GM21529 (cell line): ENCODE data around the gene TAS2R50.
"Not testable (repeated sequence)": the region's sequence is repeated elsewhere in the genome, so short reads cannot be mapped to it uniquely, and the experiment has no call there.

ENCODE experiments used
- ATAC-seq: cut with Tn5 transposase; IDR thresholded peaks from one replicate; pipeline ENCODE4 v1.9.1; 2021; ENCODE audit not compliant: unreplicated experiment

Gene TAS2R50

GRCh38 chr12:10986812-10987211, at the start of gene TAS2R50:
Gene TAS2R50 (minus strand): TSS chr12:10986912. CDS start chr12:10986860, 52 bp downstream.
- no peak for ATAC-seq

- not testable (repeated sequence) for ATAC-seq
Observed at GRCh38 chr12:11033959-11034358, 47.2 kb upstream of the TAS2R50 start.

DNA sequence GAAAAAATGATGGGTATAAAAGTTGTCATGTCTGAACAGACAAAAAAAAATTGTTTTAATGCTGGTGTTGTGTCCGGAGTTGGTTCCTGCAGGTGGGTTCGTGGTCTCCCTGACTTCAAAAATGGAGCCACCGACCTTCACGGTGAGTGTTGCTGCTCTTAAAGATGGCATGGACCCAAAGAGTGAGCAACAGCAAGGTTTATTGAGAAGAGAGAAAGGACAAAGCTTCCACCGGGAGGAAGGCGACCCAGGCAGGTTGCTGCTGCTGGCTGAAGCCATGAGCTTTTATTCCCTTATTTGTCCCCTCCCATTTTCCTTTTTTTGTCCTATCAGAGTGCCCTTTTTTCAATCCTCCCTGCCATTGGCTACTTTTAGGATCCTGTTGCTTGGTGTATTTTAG, 44.6 kb upstream of the TAS2R50 start, which contains the start of gene TAS2R31:
TAS2R31 (minus strand) TSS at position 101 of the 400 bp plus-strand sequence; CDS start at position 29, 72 bp downstream.
- ATAC-seq, result no peak

GRCh38 chr12:11026118-11026517, 39.4 kb upstream of the TAS2R50 start:
- ATAC-seq, result no peak

- no peak for ATAC-seq
Observed at GRCh38 chr12:11023387-11023786, 36.7 kb upstream of the TAS2R50 start.

DNA sequence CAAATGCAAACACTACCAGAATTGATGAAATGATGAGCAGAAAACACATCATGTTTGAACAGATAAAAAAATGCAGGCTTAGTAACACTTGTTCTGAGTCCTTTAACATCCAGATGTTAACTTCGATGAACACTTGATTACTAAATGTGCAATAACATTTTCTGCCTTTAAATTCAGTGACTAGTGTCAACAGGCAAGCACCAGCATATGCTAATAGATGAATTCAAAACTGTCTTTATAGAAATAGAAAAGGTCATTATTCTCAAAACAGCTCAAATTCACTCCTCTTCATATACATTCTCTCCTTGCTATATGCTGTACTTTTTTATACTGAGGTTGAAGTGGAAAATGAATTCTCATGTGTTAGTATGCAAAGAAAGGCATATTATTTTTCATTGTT, 35.8 kb upstream of the TAS2R50 start, which contains the start of gene TAS2R19:
TAS2R19 (minus strand) TSS at position 101 of the 400 bp plus-strand sequence; CDS start at position 52, 49 bp downstream.
- no peak for ATAC-seq

GRCh38 chr12:11016937-11017336, 30.2 kb upstream of the TAS2R50 start:
- ATAC-seq, result no peak

DNA sequence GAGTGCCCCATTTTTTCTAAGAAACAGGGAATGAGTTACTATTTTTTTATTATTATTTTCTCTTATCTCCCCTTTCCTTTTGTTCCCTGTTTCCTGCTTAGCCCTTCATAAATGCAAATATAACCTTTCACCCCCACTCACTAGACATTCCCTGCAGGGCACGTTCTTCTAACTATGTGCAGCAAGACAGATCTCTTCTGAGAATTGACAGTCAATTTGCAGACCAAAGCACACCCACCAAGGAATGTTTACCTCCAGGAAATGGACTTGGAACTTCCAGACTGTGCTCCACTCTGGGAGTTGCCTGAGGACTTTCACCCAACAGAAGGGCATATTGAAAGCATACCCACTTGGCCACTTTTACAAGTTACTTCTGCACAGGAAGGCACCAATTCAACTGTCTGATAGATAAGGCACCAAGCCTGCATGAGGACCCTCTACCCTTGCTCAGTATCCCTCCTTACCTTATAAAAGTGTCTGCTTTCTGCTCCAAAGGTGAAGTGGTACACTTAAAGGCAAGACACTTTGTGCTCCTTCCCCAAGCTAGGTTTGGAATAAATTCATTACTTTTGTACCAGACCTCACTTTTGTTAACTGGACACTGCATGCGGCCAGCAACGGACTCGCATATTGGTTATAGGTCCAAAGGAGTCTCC, 29.2 kb upstream of the TAS2R50 start:
- no peak for ATAC-seq

DNA sequence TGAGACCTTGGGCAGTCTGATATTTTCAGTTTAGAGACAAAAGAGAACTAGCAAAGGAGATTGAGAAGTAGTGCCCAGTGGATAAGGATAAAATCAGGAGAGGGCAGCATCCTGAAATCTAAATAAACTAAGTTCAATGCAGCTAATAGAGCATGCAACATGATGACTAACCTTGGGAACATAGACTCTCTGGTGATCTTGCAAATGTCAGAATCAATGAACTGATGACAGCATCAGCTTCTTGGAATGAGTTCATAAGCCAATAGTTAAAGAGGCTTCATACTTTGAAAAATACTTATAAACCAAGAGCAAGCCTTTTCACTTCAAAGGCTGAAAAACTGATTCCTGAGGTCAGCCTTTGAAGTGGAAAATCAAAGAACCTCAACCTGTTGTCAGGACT, 27.5 kb upstream of the TAS2R50 start:
- ATAC-seq, result no peak

DNA sequence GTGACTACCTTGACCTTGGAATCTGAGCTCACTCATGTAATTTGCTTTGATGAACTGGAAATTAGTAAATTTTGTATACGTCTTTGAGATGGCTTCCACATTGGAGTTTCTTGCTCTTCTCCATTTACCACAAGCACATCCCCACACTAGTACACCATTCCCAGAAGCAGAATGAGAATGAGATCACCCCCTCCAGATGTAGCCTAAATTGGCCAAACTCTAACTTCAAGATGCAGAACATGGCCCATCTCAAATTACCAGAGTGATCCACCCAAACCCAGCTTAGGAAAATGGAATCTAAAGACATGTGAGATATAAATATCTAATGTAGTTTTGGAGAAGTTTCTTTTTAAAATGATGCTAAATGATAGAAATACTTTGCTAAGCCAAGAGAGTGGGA, 20.9 kb upstream of the TAS2R50 start:
- ATAC-seq, result no peak

DNA sequence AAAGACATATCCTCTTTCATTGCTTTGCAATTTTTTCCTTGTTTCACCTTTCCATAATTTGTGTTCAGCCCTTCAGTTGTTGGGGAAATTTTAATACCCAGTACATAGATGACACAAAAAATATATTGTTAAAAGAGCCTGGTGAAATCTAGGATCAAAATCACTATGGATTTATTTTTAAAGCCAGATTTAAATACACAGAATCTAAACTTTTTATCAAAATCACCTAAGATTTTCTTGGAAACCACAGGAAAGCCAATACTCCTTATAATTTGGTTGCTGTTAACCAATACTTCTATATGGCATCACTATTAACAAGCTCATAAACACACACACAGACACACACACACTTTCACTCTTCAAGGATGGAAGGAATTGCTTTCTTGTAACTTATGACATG, 11.5 kb upstream of the TAS2R50 start, which contains the start of gene TAS2R20:
TAS2R20 (minus strand) TSS at position 101 of the 400 bp plus-strand sequence. CDS start 429 bp downstream, outside the sequence.
- ATAC-seq, result no peak

GRCh38 chr12:10994307-10994706, 7.6 kb upstream of the TAS2R50 start:
- no peak for ATAC-seq

DNA sequence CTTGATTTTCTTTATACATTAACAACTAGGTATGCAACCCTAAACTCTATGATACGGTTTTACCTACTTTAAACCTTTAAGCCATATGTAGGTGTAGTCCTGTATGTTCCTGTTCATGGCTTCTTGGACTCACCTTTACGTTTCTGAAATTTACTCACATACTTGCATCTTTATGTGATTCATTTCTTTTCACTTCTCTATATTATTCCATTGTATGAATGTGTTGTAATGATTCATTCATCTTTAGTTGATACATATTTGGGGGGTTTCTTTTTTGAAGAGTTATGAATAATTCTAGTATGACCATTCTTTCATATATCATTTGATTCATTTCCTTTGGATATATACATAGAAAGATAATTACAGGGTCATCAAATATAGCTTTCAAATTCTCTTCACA, 2.4 kb upstream of the TAS2R50 start:
- no peak for ATAC-seq

- ATAC-seq, result no peak
Observed at GRCh38 chr12:10982244-10982643, 4.5 kb downstream of the TAS2R50 start.

- no peak for ATAC-seq
Observed at GRCh38 chr12:10974965-10975364, 11.7 kb downstream of the TAS2R50 start.

DNA sequence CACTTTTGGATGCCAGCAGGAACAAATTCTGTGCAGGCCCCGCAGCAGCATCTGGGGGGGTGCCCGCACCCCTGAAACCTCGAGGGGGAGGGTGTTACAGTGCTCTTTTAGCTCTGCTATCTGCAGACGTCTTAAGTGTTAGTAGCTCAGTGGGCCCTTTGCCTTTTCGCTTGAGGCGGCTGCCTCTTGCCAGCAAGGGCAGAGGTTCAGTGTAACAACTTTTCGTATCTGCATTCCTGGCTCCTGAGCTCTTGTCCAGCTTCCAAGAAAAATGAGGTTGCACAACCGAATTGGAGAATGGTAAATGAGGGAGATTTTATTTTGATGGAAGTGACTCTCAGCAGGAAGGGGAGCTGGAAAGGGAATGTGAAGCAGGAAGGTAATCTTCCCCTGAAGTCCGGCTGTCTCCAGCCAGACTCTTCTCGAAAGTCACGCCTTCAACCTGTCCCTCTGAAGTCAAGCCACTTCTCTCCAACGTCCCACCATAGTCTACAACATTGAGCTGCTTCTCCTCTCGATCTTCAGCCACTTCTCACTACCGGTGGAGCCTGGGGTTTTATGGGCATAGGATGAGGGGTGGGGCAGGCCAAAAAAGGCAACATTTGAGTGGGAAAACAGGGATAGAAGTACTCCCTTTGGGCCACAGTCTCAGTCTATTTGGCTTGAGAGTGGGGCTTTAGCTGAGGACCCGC, 17.8 kb downstream of the TAS2R50 start:
- ATAC-seq, result no peak

DNA sequence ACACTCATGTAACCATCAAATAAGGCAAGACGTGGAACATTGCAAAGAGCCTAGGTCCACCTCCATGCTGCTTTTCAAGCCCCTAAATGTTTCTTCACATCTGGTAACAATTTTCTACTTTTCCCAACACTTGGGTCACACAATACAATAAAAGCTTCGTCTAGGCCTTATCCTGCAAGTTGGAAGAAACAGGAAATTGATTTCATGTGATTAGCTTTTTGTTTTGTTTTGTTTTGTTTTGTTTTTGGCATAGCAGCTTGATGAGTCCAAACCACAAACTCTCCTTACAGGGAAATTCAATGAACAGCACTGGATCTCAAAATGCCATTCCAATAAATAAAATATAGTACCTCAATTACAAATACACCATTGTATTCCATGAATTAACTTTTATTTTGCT, 19.3 kb downstream of the TAS2R50 start:
- ATAC-seq, result no peak

DNA sequence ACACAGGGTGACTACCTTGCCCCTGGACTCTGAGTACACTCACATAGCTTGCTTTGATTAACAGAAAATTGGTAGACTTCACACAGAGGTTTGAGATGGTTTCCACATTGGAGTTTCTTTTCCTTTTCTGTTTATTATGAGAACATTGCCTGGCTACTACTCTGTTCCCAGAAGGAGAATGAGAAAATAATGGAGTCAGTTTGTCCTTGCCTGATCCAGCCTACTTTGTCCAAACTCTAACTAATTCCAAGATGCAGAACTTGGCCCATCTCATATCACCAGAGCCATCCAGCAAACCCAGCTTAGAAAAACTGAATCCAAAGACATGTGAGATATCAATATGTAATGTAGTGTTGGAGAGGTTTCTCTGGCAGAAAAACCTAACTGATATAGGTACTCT, 20.4 kb downstream of the TAS2R50 start:
- ATAC-seq, result no peak

DNA sequence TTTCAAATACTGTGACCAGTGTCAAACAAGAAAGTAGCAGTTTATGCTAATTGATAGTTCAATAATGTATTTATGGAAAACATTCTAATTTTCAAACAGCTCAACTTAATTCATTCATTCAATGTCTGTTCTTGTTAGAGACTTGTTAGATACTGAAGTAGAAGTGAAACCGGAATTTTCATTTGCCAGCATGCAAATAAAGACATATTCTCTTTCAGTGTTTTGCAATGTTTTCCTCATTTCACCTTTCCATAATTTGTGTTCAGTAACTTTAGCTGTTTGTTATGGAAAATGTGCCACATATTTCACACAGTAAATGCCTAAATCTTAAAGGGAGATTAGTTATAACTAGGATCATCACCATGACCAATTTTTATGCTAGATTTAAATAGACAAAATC, 21.2 kb downstream of the TAS2R50 start:
- no peak for ATAC-seq

DNA sequence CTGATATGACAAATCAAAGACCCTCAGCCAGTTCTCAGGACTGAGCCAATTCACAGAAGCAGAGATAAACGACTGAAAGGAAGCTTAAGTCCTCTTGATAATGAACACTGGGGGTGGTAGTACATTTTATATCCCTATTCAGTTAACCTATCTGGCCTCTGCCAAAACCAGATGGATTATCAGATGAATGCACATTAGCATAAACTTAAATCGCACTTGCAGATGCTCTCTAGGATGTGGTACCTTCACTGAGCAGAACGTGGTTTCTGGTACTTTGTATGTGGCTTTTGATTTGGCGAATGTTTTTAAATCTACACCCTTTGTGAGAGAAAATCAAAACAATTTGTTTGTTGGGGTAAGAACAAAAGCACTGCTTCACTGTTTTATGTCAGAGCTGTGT, 26.5 kb downstream of the TAS2R50 start:
- no peak for ATAC-seq

DNA sequence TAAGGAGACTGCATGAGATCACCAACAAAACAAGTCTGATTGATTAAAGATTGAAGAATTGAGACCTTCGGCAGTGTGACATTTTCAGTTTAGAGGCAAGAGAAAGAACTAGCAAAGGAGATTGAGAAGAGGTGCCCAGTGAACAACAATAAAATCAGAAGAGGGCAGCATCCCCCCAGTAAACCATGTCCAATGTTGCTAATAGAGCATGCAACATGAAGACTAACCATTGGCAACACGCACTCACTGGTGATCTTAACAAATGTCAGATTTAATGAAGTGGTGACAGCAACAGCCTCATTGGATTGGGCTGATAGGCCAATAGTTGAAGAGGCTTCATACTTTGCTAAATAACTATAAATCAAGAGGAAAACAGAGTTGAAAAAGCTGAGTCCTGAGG, 26.9 kb downstream of the TAS2R50 start:
- ATAC-seq, result no peak

DNA sequence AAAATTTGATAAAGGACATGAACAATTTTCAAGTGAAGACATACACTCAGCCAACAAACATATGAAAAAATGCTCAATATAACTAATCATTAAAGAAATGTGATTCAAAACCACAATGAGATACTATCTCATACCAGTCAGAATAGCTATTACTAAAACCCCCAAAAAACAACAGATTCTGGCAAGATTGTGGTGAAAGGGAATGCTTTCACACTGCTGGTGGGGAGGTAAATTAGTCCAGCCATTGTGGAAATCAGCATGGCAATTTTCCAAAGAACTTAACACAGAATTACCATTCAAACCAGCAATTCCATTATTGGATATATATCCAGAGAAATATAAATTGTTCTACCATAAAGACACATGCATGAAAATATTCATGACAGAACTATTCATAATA, 29.0 kb downstream of the TAS2R50 start:
- no peak for ATAC-seq
